ENCODE data around the gene COL7A1. TPM values are rescaled to one million over a fixed set of nuclear protein-coding genes. Genes with fewer than 3 reads are reported as not detected.

Gene COL7A1
- total and polyA plus RNA-seq, 2 of the 13 experiments (the other 11 are each of a cell fraction or from before 2014, with no cell fraction given), result 2.7 to 11.7 TPM

GRCh38 chr3:48623851-48624547 is 28.9 kb upstream of the COL7A1 start (continued):
- TF ChIP-seq, protein P1, sequence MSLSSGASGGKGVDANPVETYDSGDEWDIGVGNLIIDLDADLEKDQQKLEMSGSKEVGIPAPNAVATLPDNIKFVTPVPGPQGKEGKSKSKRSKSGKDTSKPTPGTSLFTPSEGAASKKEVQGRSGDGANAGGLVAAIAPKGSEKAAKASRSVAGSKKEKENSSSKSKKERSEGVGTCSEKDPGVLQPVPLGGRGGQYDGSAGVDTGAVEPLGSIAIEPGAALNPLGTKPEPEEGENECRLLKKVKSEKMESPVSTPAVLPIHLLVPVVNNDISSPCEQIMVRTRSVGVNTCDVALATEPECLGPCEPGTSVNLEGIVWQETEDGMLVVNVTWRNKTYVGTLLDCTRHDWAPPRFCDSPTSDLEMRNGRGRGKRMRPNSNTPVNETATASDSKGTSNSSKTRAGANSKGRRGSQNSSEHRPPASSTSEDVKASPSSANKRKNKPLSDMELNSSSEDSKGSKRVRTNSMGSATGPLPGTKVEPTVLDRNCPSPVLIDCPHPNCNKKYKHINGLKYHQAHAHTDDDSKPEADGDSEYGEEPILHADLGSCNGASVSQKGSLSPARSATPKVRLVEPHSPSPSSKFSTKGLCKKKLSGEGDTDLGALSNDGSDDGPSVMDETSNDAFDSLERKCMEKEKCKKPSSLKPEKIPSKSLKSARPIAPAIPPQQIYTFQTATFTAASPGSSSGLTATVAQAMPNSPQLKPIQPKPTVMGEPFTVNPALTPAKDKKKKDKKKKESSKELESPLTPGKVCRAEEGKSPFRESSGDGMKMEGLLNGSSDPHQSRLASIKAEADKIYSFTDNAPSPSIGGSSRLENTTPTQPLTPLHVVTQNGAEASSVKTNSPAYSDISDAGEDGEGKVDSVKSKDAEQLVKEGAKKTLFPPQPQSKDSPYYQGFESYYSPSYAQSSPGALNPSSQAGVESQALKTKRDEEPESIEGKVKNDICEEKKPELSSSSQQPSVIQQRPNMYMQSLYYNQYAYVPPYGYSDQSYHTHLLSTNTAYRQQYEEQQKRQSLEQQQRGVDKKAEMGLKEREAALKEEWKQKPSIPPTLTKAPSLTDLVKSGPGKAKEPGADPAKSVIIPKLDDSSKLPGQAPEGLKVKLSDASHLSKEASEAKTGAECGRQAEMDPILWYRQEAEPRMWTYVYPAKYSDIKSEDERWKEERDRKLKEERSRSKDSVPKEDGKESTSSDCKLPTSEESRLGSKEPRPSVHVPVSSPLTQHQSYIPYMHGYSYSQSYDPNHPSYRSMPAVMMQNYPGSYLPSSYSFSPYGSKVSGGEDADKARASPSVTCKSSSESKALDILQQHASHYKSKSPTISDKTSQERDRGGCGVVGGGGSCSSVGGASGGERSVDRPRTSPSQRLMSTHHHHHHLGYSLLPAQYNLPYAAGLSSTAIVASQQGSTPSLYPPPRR (CRISPR knock-in tag; IDR thresholded peaks at IDR 0.05; ENCODE audit: borderline replicate concordance), result peak; percentile 70; the same call in 1 of the 2 replicates
- TF ChIP-seq ZNF136 (CRISPR knock-in tag; IDR thresholded peaks at IDR 0.05; ENCODE audit: low read depth) (no peak; the same call in 1 of the 2 replicates), KDM1A (CRISPR knock-in tag; IDR thresholded peaks at IDR 0.05) (0 out of 2 replicates have a peak, but pooled peaks have one; percentile 5), RFXAP (CRISPR knock-in tag; IDR thresholded peaks at IDR 0.05; ENCODE audit: borderline replicate concordance) (no peak), GPN1 (CRISPR knock-in tag; IDR thresholded peaks at IDR 0.05; ENCODE audit: borderline replicate concordance) (no peak), MBNL3 (CRISPR knock-in tag; conservative IDR thresholded peaks at IDR 0.05) (no peak), ZNF367 (CRISPR knock-in tag; IDR thresholded peaks at IDR 0.05; ENCODE audit: borderline replicate concordance) (no peak), DMAP1 (CRISPR knock-in tag; IDR thresholded peaks at IDR 0.05) (no peak), SNAPC5 (CRISPR knock-in tag; IDR thresholded peaks at IDR 0.05; ENCODE audit: borderline replicate concordance) (no peak), ZBTB20 (CRISPR knock-in tag; IDR thresholded peaks at IDR 0.05; ENCODE audit: borderline replicate concordance, low read depth) (peak; percentile 21; the same call in 1 of the 2 replicates), ZNF598 (CRISPR knock-in tag; IDR thresholded peaks at IDR 0.05; ENCODE audit: borderline replicate concordance) (no peak), ZNF20 (CRISPR knock-in tag; IDR thresholded peaks at IDR 0.05) (no peak), TARDBP (CRISPR knock-in tag; IDR thresholded peaks at IDR 0.05) (0 out of 2 replicates have a peak, but pooled peaks have one; percentile 50), HMG20B (CRISPR knock-in tag; conservative IDR thresholded peaks at IDR 0.05) (no peak), ZNF557 (CRISPR knock-in tag; IDR thresholded peaks at IDR 0.05) (no peak), NR2F2 (IDR thresholded peaks at IDR 0.05; ENCODE audit: borderline replicate concordance, low read depth) (peak; percentile 80), ZNF850 (CRISPR knock-in tag; conservative IDR thresholded peaks at IDR 0.05) (no peak), NCOR1 (IDR thresholded peaks at IDR 0.05; ENCODE audit: borderline replicate concordance, low read length) (peak; percentile 66; the same call in 1 of the 2 replicates), THYN1 (CRISPR knock-in tag; IDR thresholded peaks at IDR 0.05; ENCODE audit: borderline replicate concordance, low read depth) (no peak)
- TF ChIP-seq, protein P2, sequence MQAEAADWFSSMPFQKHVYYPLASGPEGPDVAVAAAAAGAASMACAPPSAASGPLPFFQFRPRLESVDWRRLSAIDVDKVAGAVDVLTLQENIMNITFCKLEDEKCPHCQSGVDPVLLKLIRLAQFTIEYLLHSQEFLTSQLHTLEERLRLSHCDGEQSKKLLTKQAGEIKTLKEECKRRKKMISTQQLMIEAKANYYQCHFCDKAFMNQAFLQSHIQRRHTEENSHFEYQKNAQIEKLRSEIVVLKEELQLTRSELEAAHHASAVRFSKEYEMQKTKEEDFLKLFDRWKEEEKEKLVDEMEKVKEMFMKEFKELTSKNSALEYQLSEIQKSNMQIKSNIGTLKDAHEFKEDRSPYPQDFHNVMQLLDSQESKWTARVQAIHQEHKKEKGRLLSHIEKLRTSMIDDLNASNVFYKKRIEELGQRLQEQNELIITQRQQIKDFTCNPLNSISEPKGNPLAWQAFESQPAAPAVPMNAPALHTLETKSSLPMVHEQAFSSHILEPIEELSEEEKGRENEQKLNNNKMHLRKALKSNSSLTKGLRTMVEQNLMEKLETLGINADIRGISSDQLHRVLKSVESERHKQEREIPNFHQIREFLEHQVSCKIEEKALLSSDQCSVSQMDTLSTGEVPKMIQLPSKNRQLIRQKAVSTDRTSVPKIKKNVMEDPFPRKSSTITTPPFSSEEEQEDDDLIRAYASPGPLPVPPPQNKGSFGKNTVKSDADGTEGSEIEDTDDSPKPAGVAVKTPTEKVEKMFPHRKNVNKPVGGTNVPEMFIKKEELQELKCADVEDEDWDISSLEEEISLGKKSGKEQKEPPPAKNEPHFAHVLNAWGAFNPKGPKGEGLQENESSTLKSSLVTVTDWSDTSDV (CRISPR knock-in tag; IDR thresholded peaks at IDR 0.05), result no peak
- TF ChIP-seq, protein P3, sequence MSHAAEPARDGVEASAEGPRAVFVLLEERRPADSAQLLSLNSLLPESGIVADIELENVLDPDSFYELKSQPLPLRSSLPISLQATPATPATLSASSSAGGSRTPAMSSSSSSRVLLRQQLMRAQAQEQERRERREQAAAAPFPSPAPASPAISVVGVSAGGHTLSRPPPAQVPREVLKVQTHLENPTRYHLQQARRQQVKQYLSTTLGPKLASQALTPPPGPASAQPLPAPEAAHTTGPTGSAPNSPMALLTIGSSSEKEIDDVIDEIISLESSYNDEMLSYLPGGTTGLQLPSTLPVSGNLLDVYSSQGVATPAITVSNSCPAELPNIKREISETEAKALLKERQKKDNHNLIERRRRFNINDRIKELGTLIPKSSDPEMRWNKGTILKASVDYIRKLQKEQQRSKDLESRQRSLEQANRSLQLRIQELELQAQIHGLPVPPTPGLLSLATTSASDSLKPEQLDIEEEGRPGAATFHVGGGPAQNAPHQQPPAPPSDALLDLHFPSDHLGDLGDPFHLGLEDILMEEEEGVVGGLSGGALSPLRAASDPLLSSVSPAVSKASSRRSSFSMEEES (CRISPR knock-in tag; IDR thresholded peaks at IDR 0.05), result peak; percentile 95

All from HepG2 (cell line).